K562 (cell line): Measurements from ENCODE around the gene XPC. TPM values are rescaled to one million over a fixed set of nuclear protein-coding genes. Genes with fewer than 3 reads are reported as not detected.

Source experiments
- ARID4B ChIP-seq: sonication (generic); formaldehyde crosslinking; IDR thresholded peaks from 2 replicates; pipeline ENCODE4 v1.8.0; 2022; ENCODE audit warnings: mild to moderate bottlenecking, missing genetic modification reagents
- ATF6 ChIP-seq: sonication (generic); formaldehyde crosslinking; IDR thresholded peaks from 2 replicates; pipeline ENCODE4 v1.4.0; 2020; ENCODE audit warnings: mild to moderate bottlenecking, missing genetic modification reagents
- ATF7 ChIP-seq: fragments of 450-650 bp; IDR thresholded peaks from 2 replicates; pipeline ENCODE4 v1.7.1; 2014; ENCODE audit warnings: mild to moderate bottlenecking, moderate library complexity
- CBX2 ChIP-seq: fragments of 200-600 bp; sonication (generic); IDR thresholded peaks from one replicate; pipeline ENCODE4 v1.6.1; 2012; ENCODE audit warnings: mild to moderate bottlenecking, low read length, inconsistent platforms; ENCODE audit not compliant: insufficient read depth, poor library complexity, severe bottlenecking
- COPS2 ChIP-seq: fragments of 450-650 bp; conservative IDR thresholded peaks from 2 replicates; pipeline ENCODE4 v1.6.1; 2016; ENCODE audit warnings: mild to moderate bottlenecking, moderate library complexity
- EP400 ChIP-seq: fragments of 450-650 bp; IDR thresholded peaks from 2 replicates; pipeline ENCODE4 v1.6.1; 2017; ENCODE audit warnings: antibody characterized with exemption, mild to moderate bottlenecking, moderate library complexity
- HDAC2 ChIP-seq: fragments of 450-650 bp; IDR thresholded peaks from 2 replicates; pipeline ENCODE4 v1.6.1; 2016; ENCODE audit warnings: mild to moderate bottlenecking
- HIVEP1 ChIP-seq: fragments of 250-450 bp; sonication (Bioruptor Pico); IDR thresholded peaks from 2 replicates; pipeline ENCODE4 v1.4.0; 2020; ENCODE audit warnings: mild to moderate bottlenecking
- HMG20A ChIP-seq: fragments of 450-650 bp; formaldehyde crosslinking; conservative IDR thresholded peaks from 2 replicates; pipeline ENCODE4 v1.4.0; 2020; ENCODE audit warnings: mild to moderate bottlenecking, mixed read lengths
- HNRNPLL ChIP-seq: fragments of 200-400 bp; formaldehyde crosslinking; IDR thresholded peaks from 2 replicates; pipeline ENCODE4 v1.6.1; 2017; ENCODE audit warnings: low read length, low read depth, mild to moderate bottlenecking; ENCODE audit not compliant: poor library complexity, severe bottlenecking
- ID3 ChIP-seq, 2 experiments: fragments of 250-450 bp in 1 of 2; fragments of 450-650 bp in 1 of 2; sonication (Bioruptor Pico) in 1 of 2; IDR thresholded peaks; 2 replicates each; pipeline versions ENCODE4 v1.6.1 to v1.8.0; 2016 to 2021; ENCODE audit warnings: mild to moderate bottlenecking in 2 of 2, moderate library complexity in 2 of 2, missing compliant biosample characterization in 1 of 2, missing genetic modification characterization in 1 of 2
- KAT8 ChIP-seq: fragments of 450-650 bp; IDR thresholded peaks from 2 replicates; pipeline ENCODE4 v1.6.1; 2016; ENCODE audit warnings: low read depth, mild to moderate bottlenecking
- MAFK ChIP-seq: IDR thresholded peaks from 2 replicates; pipeline ENCODE4 v1.6.1; 2011; ENCODE audit warnings: low read length, improper control_type of control experiment
- MEF2D ChIP-seq: conservative IDR thresholded peaks from 2 replicates; pipeline ENCODE4 v1.6.1; 2016; ENCODE audit warnings: low read depth, missing genetic modification characterization, missing compliant biosample characterization
- NCOA6 ChIP-seq: fragments of 450-650 bp; IDR thresholded peaks from 2 replicates; pipeline ENCODE4 v1.6.1; 2017; ENCODE audit warnings: mild to moderate bottlenecking
- NFIC ChIP-seq: fragments of 450-650 bp; IDR thresholded peaks from 2 replicates; pipeline ENCODE4 v1.6.1; 2017; ENCODE audit warnings: mild to moderate bottlenecking, inconsistent platforms
- NONO ChIP-seq, 2 experiments: fragments of 200-400 bp in 1 of 2; fragments of 450-650 bp in 1 of 2; formaldehyde crosslinking in 1 of 2; IDR thresholded peaks; 2 replicates each; pipeline ENCODE4 v1.6.1; 2017; ENCODE audit warnings: low read depth in 2 of 2, mild to moderate bottlenecking in 2 of 2, moderate library complexity in 2 of 2, low read length in 1 of 2
- PRPF4 ChIP-seq: fragments of 200-400 bp; formaldehyde crosslinking; IDR thresholded peaks from one replicate; pipeline ENCODE4 v1.6.1; 2017; ENCODE audit warnings: low read length, low read depth, mild to moderate bottlenecking; ENCODE audit not compliant: insufficient read depth, poor library complexity, severe bottlenecking
- SIRT6 ChIP-seq: IDR thresholded peaks from one replicate; pipeline ENCODE4 v1.6.1; 2012; ENCODE audit warnings: low read depth, mild to moderate bottlenecking, control low read depth, inconsistent platforms, low read length, moderate library complexity
- SNAPC5 ChIP-seq: fragments of 250-450 bp; sonication (Bioruptor Pico); IDR thresholded peaks from 2 replicates; pipeline ENCODE4 v1.8.0; 2021; ENCODE audit warnings: moderate library complexity, mild to moderate bottlenecking, inconsistent platforms
- SUPT5H ChIP-seq: fragments of 450-650 bp; IDR thresholded peaks from 2 replicates; pipeline ENCODE4 v1.6.1; 2016
- ZKSCAN1 ChIP-seq: fragments of 150-350 bp; IDR thresholded peaks from 2 replicates; pipeline ENCODE4 v1.6.1; 2016; ENCODE audit warnings: low read depth, low read length
- ZNF146 ChIP-seq: IDR thresholded peaks from one replicate; pipeline ENCODE4 v1.6.1; 2018; ENCODE audit warnings: missing compliant biosample characterization; ENCODE audit not compliant: unreplicated experiment
- ZNF316 ChIP-seq: fragments of 450-650 bp; IDR thresholded peaks from 2 replicates; pipeline ENCODE4 v1.6.1; 2016
- ZNF589 ChIP-seq: fragments of 200-800 bp; sonication (Bioruptor generic); IDR thresholded peaks from 2 replicates; pipeline ENCODE4 v1.6.1; 2016; ENCODE audit warnings: low read depth, missing genetic modification characterization, missing compliant biosample characterization
- polyA plus RNA-seq, 8 experiments: library from polyadenylated mRNA; depleted of rRNA in 4 of 8; stranded (reverse) in 5 of 8; unstranded in 3 of 8; fragments of >200 nt; fragmentation: Nextera tagmentation in 2 of 8; fragmentation: Illumina TruSeq in 1 of 8; extraction: Ambion mirVana in 2 of 8; extraction: Trizol in 1 of 8; gene quantifications; 2 replicates each; pipeline versions ENCODE4 v1.2.1 to v1.2.3, GENCODE V29; 2011 to 2014; ENCODE audit warnings: inconsistent platforms in 1 of 8, missing spikeins in 1 of 8
- total RNA-seq, 7 experiments: library from RNA; depleted of rRNA in 6 of 7; stranded (reverse); fragments of >200 nt in 6 of 7; fragmentation: Illumina TruSeq in 2 of 7; extraction: Trizol in 2 of 7; gene quantifications; 2 replicates each; pipeline versions ENCODE4 v1.2.1 to v1.2.3, GENCODE V29; 2011 to 2021; ENCODE audit warnings: low replicate concordance in 1 of 7

The XPC gene
- total and polyA plus RNA-seq, 9 of the 15 experiments (the other 6 are each of a cell fraction or from before 2014, with no cell fraction given): 3.8 to 54.7 (median 41.3) TPM

GRCh38 chr3:14124223-14124614, 54.2 kb downstream of the XPC start (continued):
- TF ChIP-seq SNAPC5 (no peak), ZNF316 (no peak), HDAC2 (peak; percentile 72), ZNF589 (CRISPR knock-in tag) (no peak), SIRT6 (no peak), ZKSCAN1 (no peak), MAFK (0 out of 2 replicates have a peak, but pooled peaks have one; percentile 5), KAT8 (no peak), ZNF146 (CRISPR knock-in tag) (no peak), ATF6 (CRISPR knock-in tag) (no peak), HNRNPLL (no peak), NCOA6 (no peak), ATF7 (no peak), HIVEP1 (no peak), CBX2 (no peak), MEF2D (tag) (no peak), SUPT5H (no peak), ARID4B (CRISPR knock-in tag) (peak; percentile 30; the same call in 1 of the 2 replicates), NONO (IDR thresholded peaks at IDR 0.05; ENCODE audit: low read depth in 2 of 2, low read length in 1 of 2) (no peak), PRPF4 (no peak), NFIC (no peak), ID3 (CRISPR knock-in tag; IDR thresholded peaks at IDR 0.05) (no peak), ID3 (tag; IDR thresholded peaks at IDR 0.05) (no peak), HMG20A (no peak), COPS2 (no peak), EP400 (peak; percentile 93)
